HG03025 (cell line): ENCODE results near the gene CRB1.

Experiments
- ATAC-seq: cut with Tn5 transposase; IDR thresholded peaks from one replicate; pipeline ENCODE4 v1.9.1; 2021; ENCODE audit warnings: mild to moderate bottlenecking, moderate library complexity; ENCODE audit not compliant: unreplicated experiment, low FRiP score

Gene CRB1

DNA sequence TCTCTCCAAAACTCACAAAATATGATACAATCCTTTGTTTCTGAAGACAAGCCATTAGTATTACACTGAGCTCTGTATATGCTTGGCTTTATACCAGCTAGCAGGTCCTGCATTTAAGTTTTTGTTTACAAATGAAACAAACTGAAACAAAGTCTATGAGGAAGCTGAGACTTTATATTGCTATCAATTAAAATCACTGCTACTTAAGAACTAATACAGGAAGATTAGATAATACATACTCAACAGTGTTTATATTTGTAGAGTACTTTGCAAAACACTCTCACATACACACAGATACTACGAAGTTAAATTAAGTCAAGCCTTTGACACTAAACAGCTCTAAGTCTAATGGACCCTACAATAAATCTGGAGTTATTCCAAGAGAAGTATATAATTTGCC lies 247.4 kb downstream of the CRB1 start:
- ATAC-seq, result no peak

DNA sequence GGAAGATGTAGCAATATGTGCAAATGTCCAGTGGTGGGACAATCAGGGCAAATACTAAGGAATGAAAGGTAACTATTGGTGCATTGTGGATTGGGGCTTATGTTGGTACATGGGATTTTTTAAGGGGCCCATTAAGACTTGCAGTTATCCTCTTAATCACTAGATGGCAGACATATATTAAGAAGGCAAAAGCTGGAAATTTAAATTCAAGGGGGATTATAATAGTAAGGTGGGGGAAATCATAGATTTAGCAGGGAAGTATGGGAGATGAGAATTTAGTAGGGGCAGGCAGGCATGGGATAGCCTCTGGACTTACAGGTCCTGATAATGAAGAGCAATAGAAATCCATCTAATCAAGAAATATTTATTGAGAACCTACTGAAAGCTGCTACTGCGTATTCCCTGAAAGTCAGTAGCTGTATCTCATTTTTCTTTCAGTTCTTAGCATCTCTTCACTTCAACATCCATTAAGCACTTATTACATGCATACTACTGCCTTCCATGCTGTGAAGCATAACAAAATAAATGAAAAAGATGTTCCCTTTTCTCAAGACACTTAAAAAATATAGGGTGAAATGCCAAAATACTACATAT lies 251.8 kb downstream of the CRB1 start:
- ATAC-seq, result no peak

DNA sequence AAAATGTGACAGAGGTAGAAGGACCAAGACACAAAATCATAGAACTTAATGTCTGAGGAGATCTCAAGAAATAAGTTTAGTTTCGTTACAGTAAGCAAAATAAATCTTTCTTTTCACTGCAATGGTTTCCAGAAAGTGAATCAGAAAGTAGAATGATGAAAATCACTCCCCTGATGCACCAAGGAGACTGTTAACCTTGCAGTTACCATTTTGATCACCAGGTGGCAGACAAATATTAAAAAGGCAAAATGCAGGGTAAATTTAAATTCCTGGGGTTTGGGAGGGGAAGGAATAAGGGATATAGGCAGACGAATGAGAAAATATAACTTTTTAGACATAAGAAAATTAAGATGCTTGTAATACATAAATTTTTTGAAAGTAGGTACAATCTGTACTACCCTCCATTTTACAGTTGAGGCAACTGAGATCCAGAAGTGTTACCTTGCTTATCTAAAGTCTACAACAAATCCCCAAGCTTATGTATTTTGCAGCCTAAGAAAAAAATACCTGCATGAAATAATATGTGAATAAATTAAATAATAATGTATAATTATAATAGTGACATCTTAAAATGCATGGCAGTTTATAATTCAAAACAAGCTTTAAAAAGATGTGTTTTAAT lies 253.2 kb downstream of the CRB1 start:
- no peak for ATAC-seq

DNA sequence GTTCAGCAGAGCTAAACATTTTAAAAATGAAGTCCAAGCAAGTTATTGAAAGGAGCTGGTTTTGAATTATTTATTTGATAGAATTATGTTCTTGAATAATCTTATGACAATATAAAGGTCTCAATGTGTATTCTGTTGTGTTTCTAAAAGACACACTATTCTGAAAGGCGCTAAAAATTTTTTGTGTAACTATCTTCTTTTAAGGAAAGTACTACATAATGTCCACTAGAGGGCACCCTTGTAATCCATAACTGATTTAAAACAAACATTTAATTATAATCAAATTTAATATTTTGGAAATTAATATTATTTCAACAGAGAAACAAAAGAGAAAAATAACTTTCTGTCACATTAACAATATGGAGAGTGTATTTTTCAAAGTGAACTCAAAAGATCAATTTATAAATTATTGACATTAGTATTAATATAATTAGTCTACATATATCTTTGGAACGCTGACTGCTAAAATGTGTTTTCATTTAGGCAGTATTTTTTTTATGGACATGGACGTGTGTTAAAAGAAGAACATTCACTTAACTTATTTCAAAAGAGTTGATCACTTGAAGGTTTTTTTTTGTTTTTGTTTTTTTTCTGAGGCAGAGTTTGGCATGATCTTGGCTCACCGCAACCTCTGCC lies 258.8 kb downstream of the CRB1 start:
- ATAC-seq, result no peak
